Activated CD4-positive, alpha-beta T cell treated with anti-CD3 and anti-CD28 coated beads for 36 hours (primary cell): Measurements from ENCODE around the gene ADAMTS13. TPM values are rescaled to one million over a fixed set of nuclear protein-coding genes. Genes with fewer than 3 reads are reported as not detected.

Experiments
- ATAC-seq: fragments of 200-7000 bp; cut with Tn5 transposase; one replicate; pipeline ENCODE4 v1.10.0; 2021; ENCODE audit warnings: mild to moderate bottlenecking, moderate library complexity
- CTCF ChIA-PET: fragments of 350-600 bp; sonication (Branson Sonifier 250); formaldehyde crosslinking; loops from one replicate; lab custom pipeline; 2021; ENCODE audit warnings: antibody characterized with exemption; lab: Charles Lee
- POLR2A ChIA-PET: fragments of 350-600 bp; sonication (Branson Sonifier 250); formaldehyde crosslinking; loops from one replicate; lab custom pipeline; 2021; ENCODE audit warnings: antibody characterized with exemption, inconsistent platforms; lab: Charles Lee
- DNase-seq: peaks from one replicate; pipeline ENCODE4 v3.0.0-alpha.2; 2020
- H3K27ac Mint-ChIP-seq: one replicate; pipeline ENCODE4 v1.8.0; 2021; ENCODE audit warnings: mixed read lengths
- H3K27me3 Mint-ChIP-seq: one replicate; pipeline ENCODE4 v1.8.0; 2021; ENCODE audit warnings: mixed read lengths
- H3K36me3 Mint-ChIP-seq: one replicate; pipeline ENCODE4 v1.8.0; 2021; ENCODE audit warnings: low read depth, mixed read lengths
- H3K4me1 Mint-ChIP-seq: one replicate; pipeline ENCODE4 v1.8.0; 2021; ENCODE audit warnings: mixed read lengths
- H3K4me3 Mint-ChIP-seq: one replicate; pipeline ENCODE4 v1.8.0; 2021; ENCODE audit warnings: mild to moderate bottlenecking, moderate library complexity, mixed read lengths
- H3K9me3 Mint-ChIP-seq: one replicate; pipeline ENCODE4 v1.8.0; 2021; ENCODE audit warnings: low read depth, mixed read lengths
- intact Hi-C, 2 experiments: fragments of 100-400 bp; cut with DNase I in 1 of 2; cut with micrococcal nuclease in 1 of 2; formaldehyde crosslinking; loops; one replicate each; pipeline versions ENCODE4 v1.14.2 to v1.15.1; 2022 to 2024; cut with DNase I, micrococcal nuclease
- total RNA-seq, 2 experiments: library from RNA; stranded (reverse); gene quantifications; one replicate each; pipeline ENCODE4 v1.2.3, GENCODE V29; 2021

The ADAMTS13 gene
- total RNA-seq, 2 experiments from 2014 or later = 1.7 to 2.5 TPM

GRCh38 chr9:133492061-133493021 is 70.2 kb downstream of the ADAMTS13 start:
- ChIA-PET CTCF (no interaction called here), POLR2A (interaction anchor here (0.6 kb wide), 1 partner anchor 12 kb away, joined by 3 read pairs; no protein-coding TSS in a partner anchor)
- H3K9me3 Mint-ChIP-seq = no peaks in the 10 kb centered on the region
- H3K27me3 Mint-ChIP-seq = no peaks in the 10 kb centered on the region
- H3K4me3 Mint-ChIP-seq = no peak overlapping the region
- DNase-seq (no peak), ATAC-seq (no peak)
- H3K36me3 Mint-ChIP-seq = no peaks in the 10 kb centered on the region
- intact Hi-C loops = no loop called here
- peaks cover 2% of the 10 kb centered on the region for H3K4me1 Mint-ChIP-seq
- H3K27ac Mint-ChIP-seq = no peak overlapping the region

GRCh38 chr9:133493428-133493827 is 71.3 kb downstream of the ADAMTS13 start:
- Mint-ChIP-seq H3K4me3 (no peak overlapping the region), H3K36me3 (no peaks in the 10 kb centered on the region), H3K27ac (no peak overlapping the region), H3K9me3 (no peaks in the 10 kb centered on the region), H3K4me1 (no peaks in the 10 kb centered on the region), H3K27me3 (peaks cover under 1% of the 10 kb centered on the region)
- CTCF ChIA-PET = no interaction called here
- intact Hi-C loops = no loop called here
- no peak for DNase-seq
- ATAC-seq = no peak
- POLR2A ChIA-PET = no interaction called here

- DNase-seq = no peak
- Mint-ChIP-seq H3K4me1 (no peaks in the 10 kb centered on the region), H3K4me3 (no peak overlapping the region), H3K27me3 (peaks cover 3% of the 10 kb centered on the region), H3K36me3 (no peaks in the 10 kb centered on the region), H3K27ac (no peak overlapping the region), H3K9me3 (no peaks in the 10 kb centered on the region)
- intact Hi-C loops = no loop called here
- no peak for ATAC-seq
- CTCF ChIA-PET = no interaction called here
- POLR2A ChIA-PET = no interaction called here
These were observed 71.8 kb downstream of the ADAMTS13 start for GRCh38 chr9:133493845-133494540.

GRCh38 chr9:133494636-133495326 is 72.6 kb downstream of the ADAMTS13 start:
- Mint-ChIP-seq H3K4me1 (no peaks in the 10 kb centered on the region), H3K4me3 (no peak overlapping the region), H3K27me3 (peaks cover 3% of the 10 kb centered on the region), H3K36me3 (no peaks in the 10 kb centered on the region), H3K27ac (no peak overlapping the region), H3K9me3 (no peaks in the 10 kb centered on the region)
- DNase-seq (no peak), ATAC-seq (no peak)
- intact Hi-C loops = no loop called here
- ChIA-PET CTCF (no interaction called here), POLR2A (no interaction called here)

- POLR2A ChIA-PET = no interaction called here
- intact Hi-C loops = no loop called here
- CTCF ChIA-PET = interaction anchor here (0.6 to 0.8 kb wide), 3 partner anchors 38 to 309 kb away, joined by 3 to 5 read pairs (median 3); no protein-coding TSS in a partner anchor
- ATAC-seq (no peak), DNase-seq (no peak)
- Mint-ChIP-seq H3K4me3 (no peak overlapping the region), H3K9me3 (no peaks in the 10 kb centered on the region), H3K36me3 (no peaks in the 10 kb centered on the region), H3K27me3 (peaks cover 5% of the 10 kb centered on the region), H3K4me1 (no peaks in the 10 kb centered on the region), H3K27ac (no peak overlapping the region)
These were observed 73.4 kb downstream of the ADAMTS13 start for GRCh38 chr9:133495327-133496293.

GRCh38 chr9:133496861-133497842 is 75.0 kb downstream of the ADAMTS13 start:
- DNase-seq (no peak), ATAC-seq (no peak)
- H3K4me1 Mint-ChIP-seq = no peaks in the 10 kb centered on the region
- no peak overlapping the region for H3K27ac Mint-ChIP-seq
- H3K4me3 Mint-ChIP-seq = no peak overlapping the region
- peaks cover 5% of the 10 kb centered on the region for H3K27me3 Mint-ChIP-seq
- POLR2A ChIA-PET = interaction anchor here (0.5 kb wide), 1 partner anchor 80 kb away, joined by 3 read pairs; the partner anchor contains the start of gene REXO4
- CTCF ChIA-PET = interaction anchor here (1.6 kb wide), 1 partner anchor 10 kb away, joined by 5 read pairs; no protein-coding TSS in a partner anchor
- intact Hi-C loops = no loop called here
- peaks cover 10% of the 10 kb centered on the region for H3K9me3 Mint-ChIP-seq
- H3K36me3 Mint-ChIP-seq = no peaks in the 10 kb centered on the region

GRCh38 chr9:133499132-133499891 is 77.1 kb downstream of the ADAMTS13 start:
- DNase-seq (no peak), ATAC-seq (no peak)
- Mint-ChIP-seq H3K4me1 (no peaks in the 10 kb centered on the region), H3K27ac (no peak overlapping the region), H3K4me3 (no peak overlapping the region), H3K36me3 (no peaks in the 10 kb centered on the region), H3K27me3 (peaks cover 5% of the 10 kb centered on the region), H3K9me3 (peaks cover 15% of the 10 kb centered on the region)
- intact Hi-C loops = no loop called here
- ChIA-PET POLR2A (interaction anchor here (0.6 kb wide), 1 partner anchor 65 kb away, joined by 5 read pairs; no protein-coding TSS in a partner anchor), CTCF (interaction anchor here (0.8 to 1.5 kb wide), 2 partner anchors 10 to 18 kb away, joined by 3 to 4 read pairs; no protein-coding TSS in a partner anchor)

GRCh38 chr9:133499892-133500270 is 77.7 kb downstream of the ADAMTS13 start:
- peaks cover 5% of the 10 kb centered on the region for H3K27me3 Mint-ChIP-seq
- H3K27ac Mint-ChIP-seq = no peak overlapping the region
- intact Hi-C loops = no loop called here
- no peak for DNase-seq
- peaks cover 15% of the 10 kb centered on the region for H3K9me3 Mint-ChIP-seq
- no peaks in the 10 kb centered on the region for H3K36me3 Mint-ChIP-seq
- no peak overlapping the region for H3K4me3 Mint-ChIP-seq
- H3K4me1 Mint-ChIP-seq = no peaks in the 10 kb centered on the region
- CTCF ChIA-PET = interaction anchor here (0.8 kb wide), 1 partner anchor 19 kb away, joined by 4 read pairs; no protein-coding TSS in a partner anchor
- no peak for ATAC-seq
- POLR2A ChIA-PET = no interaction called here

- no peaks in the 10 kb centered on the region for H3K4me1 Mint-ChIP-seq
- intact Hi-C loops = no loop called here
- H3K4me3 Mint-ChIP-seq = no peak overlapping the region
- no peak overlapping the region for H3K27ac Mint-ChIP-seq
- POLR2A ChIA-PET = no interaction called here
- peaks cover 15% of the 10 kb centered on the region for H3K9me3 Mint-ChIP-seq
- CTCF ChIA-PET = no interaction called here
- no peak for ATAC-seq
- H3K27me3 Mint-ChIP-seq = peaks cover 5% of the 10 kb centered on the region
- H3K36me3 Mint-ChIP-seq = no peaks in the 10 kb centered on the region
- no peak for DNase-seq
These were observed 79.9 kb downstream of the ADAMTS13 start for GRCh38 chr9:133502112-133502511.
